ENCODE measurements around the gene PAXX. TPM values are rescaled to one million over a fixed set of nuclear protein-coding genes. Genes with fewer than 3 reads are reported as not detected.
A peak's percentile ranks its signal among the peaks of the same experiment; 100 is the strongest.

PAXX gene
- polyA plus RNA-seq, 1 donor from 2014 or later: 276 TPM

GRCh38 chr9:137042751-137043727, 50.8 kb downstream of the PAXX start:
- Histone ChIP-seq H3K4me2 (ENCODE audit: low read length) (no peak overlapping the region), H3K4me3 (ENCODE audit: low read length) (peak overlapping the region; percentile 98), H3K36me3 (ENCODE audit: insufficient read depth, low read length) (no peaks in the 10 kb centered on the region), H2AFZ (ENCODE audit: low read depth, low read length) (no peak overlapping the region), H4K20me1 (ENCODE audit: insufficient read depth) (peaks cover 13% of the 10 kb centered on the region), H3K9me3 (ENCODE audit: low read length) (no peaks in the 10 kb centered on the region), H3K27me3 (ENCODE audit: insufficient read depth, low read depth, low read length) (peaks cover 6% of the 10 kb centered on the region), H3K27ac (ENCODE audit: low read length) (no peak overlapping the region), H3K9me2 (ENCODE audit: insufficient read depth, low read length) (no peaks in the 10 kb centered on the region), H3K9ac (ENCODE audit: low read length) (peak overlapping the region; percentile 93), H3K79me2 (replicated peaks; ENCODE audit: insufficient read depth, low read length) (peaks cover 20% of the 10 kb centered on the region), H3F3A (ENCODE audit: insufficient read depth, low read length, poor library complexity, severe bottlenecking) (no peaks in the 10 kb centered on the region)
- TF ChIP-seq MXI1 (conservative IDR thresholded peaks at IDR 0.05; ENCODE audit: poor library complexity, severe bottlenecking) (no peak), POLR2AphosphoS5 (IDR thresholded peaks at IDR 0.05) (no peak), EP300 (conservative IDR thresholded peaks at IDR 0.05; ENCODE audit: poor library complexity, severe bottlenecking) (no peak), EZH2 (IDR thresholded peaks at IDR 0.05; ENCODE audit: borderline replicate concordance, insufficient read depth, low read length, poor library complexity, severe bottlenecking) (no peak), TAF1 (IDR thresholded peaks at IDR 0.05; ENCODE audit: low read depth) (no peak), SMC3 (conservative IDR thresholded peaks at IDR 0.05; ENCODE audit: poor library complexity) (no peak), REST (IDR thresholded peaks at IDR 0.05; ENCODE audit: borderline replicate concordance) (no peak), RAD21 (conservative IDR thresholded peaks at IDR 0.05) (no peak)
- TF ChIP-seq, protein P1, sequence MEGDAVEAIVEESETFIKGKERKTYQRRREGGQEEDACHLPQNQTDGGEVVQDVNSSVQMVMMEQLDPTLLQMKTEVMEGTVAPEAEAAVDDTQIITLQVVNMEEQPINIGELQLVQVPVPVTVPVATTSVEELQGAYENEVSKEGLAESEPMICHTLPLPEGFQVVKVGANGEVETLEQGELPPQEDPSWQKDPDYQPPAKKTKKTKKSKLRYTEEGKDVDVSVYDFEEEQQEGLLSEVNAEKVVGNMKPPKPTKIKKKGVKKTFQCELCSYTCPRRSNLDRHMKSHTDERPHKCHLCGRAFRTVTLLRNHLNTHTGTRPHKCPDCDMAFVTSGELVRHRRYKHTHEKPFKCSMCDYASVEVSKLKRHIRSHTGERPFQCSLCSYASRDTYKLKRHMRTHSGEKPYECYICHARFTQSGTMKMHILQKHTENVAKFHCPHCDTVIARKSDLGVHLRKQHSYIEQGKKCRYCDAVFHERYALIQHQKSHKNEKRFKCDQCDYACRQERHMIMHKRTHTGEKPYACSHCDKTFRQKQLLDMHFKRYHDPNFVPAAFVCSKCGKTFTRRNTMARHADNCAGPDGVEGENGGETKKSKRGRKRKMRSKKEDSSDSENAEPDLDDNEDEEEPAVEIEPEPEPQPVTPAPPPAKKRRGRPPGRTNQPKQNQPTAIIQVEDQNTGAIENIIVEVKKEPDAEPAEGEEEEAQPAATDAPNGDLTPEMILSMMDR (IDR thresholded peaks at IDR 0.05; ENCODE audit: poor library complexity, severe bottlenecking): no peak

Other genes with a start within 250 kb of the PAXX start
- gene LCN10, start 249.5 kb upstream of the PAXX start, polyA plus RNA-seq: not detected in 2 replicates
- gene LCN6, start 243.9 kb upstream of the PAXX start, polyA plus RNA-seq: not detected in 2 replicates
- gene LCN8, start 234.2 kb upstream of the PAXX start, polyA plus RNA-seq: not detected in 2 replicates
- gene LCN15, start 227.9 kb upstream of the PAXX start, polyA plus RNA-seq: not detected in 2 replicates
- 30.1 and 33.1 TPM in 2 replicates for gene TMEM141, start 201.1 kb upstream of the PAXX start, polyA plus RNA-seq
- 5.5 and 8.8 TPM in 2 replicates for gene CCDC183, start 196.1 kb upstream of the PAXX start, polyA plus RNA-seq
- 46.4 and 58.8 TPM in 2 replicates for gene RABL6, start 184.5 kb upstream of the PAXX start, polyA plus RNA-seq
- 1.5 TPM in 2 replicates for gene AJM1, start 149.9 kb upstream of the PAXX start, polyA plus RNA-seq
- gene PHPT1, start 143.0 kb upstream of the PAXX start, polyA plus RNA-seq: 279 and 293 TPM in 2 replicates
- 13.1 and 23.6 TPM in 2 replicates for gene MAMDC4, start 140.1 kb upstream of the PAXX start, polyA plus RNA-seq
- 613 and 677 TPM in 2 replicates for gene EDF1, start 126.1 kb upstream of the PAXX start, polyA plus RNA-seq
- 14.6 and 21.5 TPM in 2 replicates for gene TRAF2, start 105.9 kb upstream of the PAXX start, polyA plus RNA-seq
- 138 and 148 TPM in 2 replicates for gene FBXW5, start 47.7 kb upstream of the PAXX start, polyA plus RNA-seq
- not detected in 2 replicates for gene C8G, start 47.2 kb upstream of the PAXX start, polyA plus RNA-seq
- 2.9 TPM in 1 of 2 replicates, not detected in the other for gene LCN12, start 40.1 kb upstream of the PAXX start, polyA plus RNA-seq
- 2.0 TPM in 1 of 2 replicates, not detected in the other for gene PTGDS, start 14.9 kb upstream of the PAXX start, polyA plus RNA-seq
- 0.76 TPM in 1 of 2 replicates, not detected in the other for gene LCNL1, start 9.4 kb upstream of the PAXX start, polyA plus RNA-seq
- gene CLIC3, start 4.1 kb downstream of the PAXX start, polyA plus RNA-seq: not detected in 2 replicates
- gene ABCA2, start 35.8 kb downstream of the PAXX start, polyA plus RNA-seq: 30.6 and 52.0 TPM in 2 replicates
- 0.56 and 0.69 TPM in 2 replicates for gene FUT7, start 39.7 kb downstream of the PAXX start, polyA plus RNA-seq
- gene NPDC1, start 53.8 kb downstream of the PAXX start, polyA plus RNA-seq: 161 and 162 TPM in 2 replicates
- not detected in 2 replicates for gene ENTPD2, start 61.6 kb downstream of the PAXX start, polyA plus RNA-seq
- 0.22 and 0.96 TPM in 2 replicates for gene SAPCD2, start 78.1 kb downstream of the PAXX start, polyA plus RNA-seq
- 0.21 and 0.36 TPM in 2 replicates for gene UAP1L1, start 85.1 kb downstream of the PAXX start, polyA plus RNA-seq
- 72.0 and 90.9 TPM in 2 replicates for gene MAN1B1, start 94.6 kb downstream of the PAXX start, polyA plus RNA-seq
- 23.3 and 43.3 TPM in 2 replicates for gene DPP7, start 122.3 kb downstream of the PAXX start, polyA plus RNA-seq
- gene GRIN1, start 146.7 kb downstream of the PAXX start, polyA plus RNA-seq: 0.58 and 0.68 TPM in 2 replicates
- gene LRRC26, start 177.6 kb downstream of the PAXX start, polyA plus RNA-seq: 2.2 and 3.2 TPM in 2 replicates
- not detected in 2 replicates for gene TMEM210, start 179.6 kb downstream of the PAXX start, polyA plus RNA-seq
- 38.1 and 47.2 TPM in 2 replicates for gene ANAPC2, start 196.1 kb downstream of the PAXX start, polyA plus RNA-seq
- gene SSNA1, start 196.3 kb downstream of the PAXX start, polyA plus RNA-seq: 170 and 195 TPM in 2 replicates
- 8.1 TPM in 2 replicates for gene TPRN, start 208.3 kb downstream of the PAXX start, polyA plus RNA-seq
- gene TMEM203, start 213.2 kb downstream of the PAXX start, polyA plus RNA-seq: 61.1 and 66.7 TPM in 2 replicates
- gene NDOR1, start 213.3 kb downstream of the PAXX start, polyA plus RNA-seq: 8.8 and 18.2 TPM in 2 replicates
- 1.2 and 1.5 TPM in 2 replicates for gene RNF208, start 229.8 kb downstream of the PAXX start, polyA plus RNA-seq
- gene CYSRT1, start 232.8 kb downstream of the PAXX start, polyA plus RNA-seq: 1.3 and 3.3 TPM in 2 replicates
- gene RNF224, start 235.1 kb downstream of the PAXX start, polyA plus RNA-seq: 0.26 TPM in 1 of 2 replicates, not detected in the other
- 0.12 and 0.27 TPM in 2 replicates for gene SLC34A3, start 238.5 kb downstream of the PAXX start, polyA plus RNA-seq
- gene TUBB4B, start 248.9 kb downstream of the PAXX start, polyA plus RNA-seq: 60.3 and 68.8 TPM in 2 replicates

Measured in neural cell (in vitro differentiated cells).